Stimulated activated naive CD8-positive, alpha-beta T cell treated with anti-CD3 and anti-CD28 coated beads, Interleukin-15, Interleukin-2, amounts not matched to agents 100 ng/mL and 50 ng/mL, for 24 hours (primary cell): Measurements from ENCODE around the gene IL1RAPL1.

Experiments used
- H3K27ac Mint-ChIP-seq: one replicate; pipeline ENCODE4 v1.8.0; 2021; ENCODE audit warnings: mild to moderate bottlenecking, mixed read lengths
- H3K27me3 Mint-ChIP-seq: one replicate; pipeline ENCODE4 v1.8.0; 2021; ENCODE audit warnings: mixed read lengths
- H3K36me3 Mint-ChIP-seq: one replicate; pipeline ENCODE4 v1.8.0; 2021; ENCODE audit warnings: low read depth, mixed read lengths
- H3K4me1 Mint-ChIP-seq: one replicate; pipeline ENCODE4 v1.8.0; 2021; ENCODE audit warnings: low read depth, mixed read lengths
- H3K4me3 Mint-ChIP-seq: one replicate; pipeline ENCODE4 v1.8.0; 2021; ENCODE audit warnings: mild to moderate bottlenecking, mixed read lengths
- H3K9me3 Mint-ChIP-seq: one replicate; pipeline ENCODE4 v1.8.0; 2021; ENCODE audit warnings: mixed read lengths

The IL1RAPL1 gene

DNA sequence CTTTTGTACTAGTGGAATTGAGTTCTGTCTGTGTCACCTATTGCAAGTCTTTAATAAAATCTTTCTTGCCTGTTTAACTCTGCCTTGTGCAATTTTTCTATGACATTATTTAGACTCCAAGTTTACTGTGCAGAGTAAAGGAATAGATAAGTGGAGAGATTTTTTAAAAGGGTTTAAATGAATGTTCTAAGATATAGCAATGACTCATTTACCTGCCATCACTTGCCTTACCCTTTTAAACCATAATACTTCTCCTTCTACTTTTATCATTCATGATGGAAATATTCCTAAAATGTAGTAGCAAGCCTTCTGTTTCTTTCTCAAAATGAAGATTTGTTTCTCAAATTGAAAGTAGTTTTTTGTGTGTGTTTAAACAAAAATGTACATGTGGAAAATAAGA is 845.3 kb downstream of the IL1RAPL1 start:
- Mint-ChIP-seq H3K27me3 (no peaks in the 10 kb centered on the region), H3K4me3 (no peak overlapping the region), H3K27ac (no peak overlapping the region), H3K36me3 (no peaks in the 10 kb centered on the region), H3K4me1 (no peaks in the 10 kb centered on the region), H3K9me3 (peaks cover 4% of the 10 kb centered on the region)

DNA sequence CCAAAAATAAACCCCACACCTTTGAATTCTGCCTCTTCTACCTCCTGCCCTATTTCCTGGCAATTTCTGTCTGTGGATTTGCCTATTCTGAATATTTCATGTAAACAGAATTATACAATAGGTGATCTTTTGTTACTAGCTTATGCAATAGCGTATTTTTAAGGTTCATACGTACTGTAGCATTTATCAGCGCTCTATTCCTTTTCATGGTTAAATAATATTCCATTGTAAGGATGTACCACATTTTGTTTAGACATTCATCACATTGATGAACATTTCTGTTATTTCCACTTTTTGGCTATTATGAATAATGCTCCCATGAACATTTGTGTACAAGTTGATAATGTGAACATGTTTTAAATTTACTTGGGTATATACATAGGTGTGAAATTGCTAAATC is 847.7 kb downstream of the IL1RAPL1 start:
- Mint-ChIP-seq H3K4me3 (no peak overlapping the region), H3K27me3 (no peaks in the 10 kb centered on the region), H3K36me3 (no peaks in the 10 kb centered on the region), H3K9me3 (peaks cover 4% of the 10 kb centered on the region), H3K27ac (no peak overlapping the region), H3K4me1 (no peaks in the 10 kb centered on the region)

DNA sequence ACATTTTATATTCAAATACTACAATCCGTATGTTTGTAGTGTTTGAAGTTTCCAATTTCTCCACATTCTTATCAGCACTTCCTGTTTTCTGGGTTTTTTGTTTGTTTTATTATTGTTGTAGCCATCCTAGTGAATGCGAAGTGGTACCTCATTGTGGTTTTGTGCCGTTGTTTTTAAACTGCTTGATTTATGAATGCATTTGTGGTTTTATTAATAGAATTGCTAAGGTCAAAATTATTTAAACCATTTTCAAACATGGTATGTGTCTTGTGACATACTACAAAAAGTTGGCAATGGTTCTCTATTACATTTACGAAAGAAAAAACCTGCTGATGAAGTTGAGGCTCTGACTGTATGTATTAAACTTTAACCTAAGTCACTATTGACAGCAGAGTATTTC is 848.1 kb downstream of the IL1RAPL1 start:
- Mint-ChIP-seq H3K4me3 (no peak overlapping the region), H3K27ac (no peak overlapping the region), H3K4me1 (no peaks in the 10 kb centered on the region), H3K27me3 (no peaks in the 10 kb centered on the region), H3K36me3 (no peaks in the 10 kb centered on the region), H3K9me3 (peaks cover 4% of the 10 kb centered on the region)

DNA sequence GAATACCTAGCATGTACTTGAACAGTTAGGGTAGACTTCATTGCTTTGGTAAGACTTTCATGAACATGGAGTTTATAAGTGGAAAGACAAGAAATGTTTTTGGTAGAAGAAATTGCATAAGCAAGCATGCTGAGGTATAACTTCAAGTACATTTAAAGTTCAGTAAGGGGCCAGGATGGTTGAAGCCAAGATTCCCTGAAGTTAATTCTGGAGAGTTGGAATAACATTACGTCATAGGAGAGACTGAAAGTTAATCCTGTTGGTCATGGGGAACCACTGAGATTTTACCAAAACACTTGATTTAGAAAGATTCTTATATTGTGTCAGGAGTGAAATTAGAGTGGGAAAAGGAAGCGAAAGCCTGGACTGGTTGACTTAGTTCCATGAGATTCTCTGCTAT is 860.6 kb downstream of the IL1RAPL1 start:
- no peaks in the 10 kb centered on the region for H3K9me3 Mint-ChIP-seq
- H3K36me3 Mint-ChIP-seq, result no peaks in the 10 kb centered on the region
- H3K4me1 Mint-ChIP-seq, result no peaks in the 10 kb centered on the region
- no peak overlapping the region for H3K27ac Mint-ChIP-seq
- no peak overlapping the region for H3K4me3 Mint-ChIP-seq
- H3K27me3 Mint-ChIP-seq, result no peaks in the 10 kb centered on the region

DNA sequence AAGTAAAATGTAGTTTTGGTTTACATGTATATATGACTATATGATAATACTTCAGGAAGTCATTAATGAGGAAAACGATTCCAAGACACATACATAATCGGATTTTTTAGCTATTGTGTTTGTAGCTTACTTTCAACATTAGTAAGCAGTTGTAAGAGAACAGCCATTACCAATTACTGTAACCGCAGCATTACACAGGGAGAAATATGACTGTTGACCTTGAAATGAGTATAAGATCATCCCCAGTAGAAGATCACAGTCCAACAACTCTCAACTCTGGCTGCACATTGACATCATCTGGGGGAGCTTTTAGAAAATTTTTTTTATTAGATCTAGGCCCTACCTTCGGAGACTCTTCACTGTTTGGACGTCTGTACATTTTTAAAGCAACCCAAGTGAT is 866.1 kb downstream of the IL1RAPL1 start:
- Mint-ChIP-seq H3K4me3 (no peak overlapping the region), H3K4me1 (no peaks in the 10 kb centered on the region), H3K9me3 (no peaks in the 10 kb centered on the region), H3K27ac (no peak overlapping the region), H3K27me3 (no peaks in the 10 kb centered on the region), H3K36me3 (no peaks in the 10 kb centered on the region)

DNA sequence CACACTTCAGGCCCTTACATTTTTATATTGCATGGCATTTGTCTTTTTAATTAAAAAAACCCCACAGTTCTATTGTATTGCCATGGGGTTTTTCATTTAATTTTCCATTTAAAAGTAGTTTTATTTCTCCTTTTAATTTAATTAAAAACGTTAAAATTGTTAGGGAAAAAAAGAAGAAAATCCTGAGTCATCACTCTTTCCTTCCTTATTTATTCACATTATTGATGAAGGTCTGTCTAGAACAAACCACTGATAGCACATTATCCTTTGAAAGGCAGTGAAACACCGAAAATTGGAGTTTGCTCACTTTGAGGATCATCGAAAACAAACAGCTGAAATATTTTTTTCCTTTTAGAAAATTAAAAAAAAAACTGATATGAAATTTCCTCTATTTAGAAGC is 868.5 kb downstream of the IL1RAPL1 start:
- no peaks in the 10 kb centered on the region for H3K9me3 Mint-ChIP-seq
- no peak overlapping the region for H3K27ac Mint-ChIP-seq
- H3K36me3 Mint-ChIP-seq, result no peaks in the 10 kb centered on the region
- H3K4me1 Mint-ChIP-seq, result no peaks in the 10 kb centered on the region
- no peak overlapping the region for H3K4me3 Mint-ChIP-seq
- no peaks in the 10 kb centered on the region for H3K27me3 Mint-ChIP-seq

DNA sequence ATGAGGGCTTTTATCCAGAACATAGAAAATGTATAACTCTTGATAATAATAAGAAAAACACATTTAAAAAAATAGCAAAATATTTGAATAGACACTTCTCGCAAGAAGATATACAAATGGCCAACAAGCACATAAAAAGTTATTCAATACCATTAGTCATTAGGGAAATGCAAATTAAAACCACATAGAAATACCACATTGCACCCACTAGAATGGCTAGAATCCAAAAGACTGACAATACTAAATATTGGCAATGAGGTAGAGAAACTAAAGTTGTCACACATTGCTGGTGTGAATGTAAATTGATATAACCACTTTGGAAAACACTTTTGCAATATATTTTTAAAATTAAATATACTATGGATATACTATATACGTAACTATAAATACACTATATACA is 873.8 kb downstream of the IL1RAPL1 start:
- no peaks in the 10 kb centered on the region for H3K36me3 Mint-ChIP-seq
- H3K4me3 Mint-ChIP-seq, result no peak overlapping the region
- no peaks in the 10 kb centered on the region for H3K4me1 Mint-ChIP-seq
- H3K27ac Mint-ChIP-seq, result no peak overlapping the region
- H3K9me3 Mint-ChIP-seq, result no peaks in the 10 kb centered on the region
- no peaks in the 10 kb centered on the region for H3K27me3 Mint-ChIP-seq

DNA sequence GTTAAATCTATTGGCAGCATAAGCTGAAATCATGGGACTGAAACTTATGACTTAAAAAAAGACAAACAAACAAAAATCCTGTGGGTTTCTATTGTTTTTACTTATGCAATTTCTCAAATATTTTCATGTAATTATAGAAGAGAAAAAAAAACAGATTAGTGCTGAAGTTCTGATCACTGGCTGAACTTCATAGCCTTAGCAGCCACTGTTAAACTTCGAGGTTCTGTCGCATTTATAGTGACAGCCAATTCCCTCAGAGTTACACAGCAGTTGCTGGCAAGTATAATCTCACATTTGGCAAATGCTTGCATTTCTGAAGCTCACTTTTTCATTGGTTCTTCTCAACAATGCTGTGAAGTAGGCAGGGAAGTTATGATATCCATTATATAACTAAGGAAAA is 879.2 kb downstream of the IL1RAPL1 start:
- no peaks in the 10 kb centered on the region for H3K36me3 Mint-ChIP-seq
- no peaks in the 10 kb centered on the region for H3K4me1 Mint-ChIP-seq
- no peaks in the 10 kb centered on the region for H3K9me3 Mint-ChIP-seq
- no peak overlapping the region for H3K27ac Mint-ChIP-seq
- no peak overlapping the region for H3K4me3 Mint-ChIP-seq
- H3K27me3 Mint-ChIP-seq, result no peaks in the 10 kb centered on the region

DNA sequence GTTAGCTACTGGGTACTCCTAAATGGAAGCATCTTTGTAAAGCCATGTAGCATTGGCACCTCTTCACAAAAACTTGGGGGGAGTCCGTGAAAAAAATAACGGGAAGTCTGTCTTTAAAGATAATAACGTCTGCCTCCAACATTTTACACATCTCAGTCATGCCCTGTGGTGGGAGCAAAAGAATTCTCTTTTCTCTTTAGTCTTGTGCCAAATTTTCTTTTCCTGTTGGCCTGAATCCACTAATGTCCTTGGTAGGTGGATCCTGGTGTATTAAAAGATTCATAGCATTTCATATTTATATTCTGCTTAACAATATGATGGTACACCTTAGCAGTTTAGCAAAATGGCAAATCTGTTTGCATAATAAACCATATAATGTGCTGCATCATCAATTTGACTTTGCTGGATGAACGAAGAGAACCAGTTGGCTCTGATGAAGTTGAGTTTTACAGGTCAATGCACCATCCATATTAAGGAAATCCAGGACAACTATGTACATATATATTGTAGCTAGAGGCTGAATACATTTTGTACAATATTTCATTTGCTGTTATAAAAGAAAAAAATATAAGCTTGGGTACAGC is 881.8 kb downstream of the IL1RAPL1 start:
- Mint-ChIP-seq H3K4me3 (no peak overlapping the region), H3K4me1 (no peaks in the 10 kb centered on the region), H3K27me3 (no peaks in the 10 kb centered on the region), H3K36me3 (no peaks in the 10 kb centered on the region), H3K9me3 (no peaks in the 10 kb centered on the region), H3K27ac (no peak overlapping the region)

DNA sequence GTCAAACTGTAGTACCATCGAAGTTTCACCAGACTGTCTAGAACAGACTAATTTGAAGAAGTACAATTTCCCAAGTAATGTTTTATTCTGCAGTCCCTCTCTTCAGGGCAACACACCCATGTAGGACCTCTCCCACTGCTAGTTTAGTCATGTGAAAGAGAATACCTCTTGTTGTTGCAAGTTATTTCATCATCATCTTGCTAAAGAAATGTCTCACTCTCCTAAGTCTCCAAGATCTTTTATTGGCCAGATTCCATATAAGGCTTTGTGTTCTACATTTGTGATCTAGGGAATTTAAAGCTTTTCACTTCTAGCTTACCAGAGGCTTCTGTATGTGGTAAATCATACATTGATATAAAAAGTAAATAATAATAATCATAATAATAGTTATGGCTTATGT is 882.8 kb downstream of the IL1RAPL1 start:
- H3K36me3 Mint-ChIP-seq, result no peaks in the 10 kb centered on the region
- no peaks in the 10 kb centered on the region for H3K9me3 Mint-ChIP-seq
- no peak overlapping the region for H3K4me3 Mint-ChIP-seq

DNA sequence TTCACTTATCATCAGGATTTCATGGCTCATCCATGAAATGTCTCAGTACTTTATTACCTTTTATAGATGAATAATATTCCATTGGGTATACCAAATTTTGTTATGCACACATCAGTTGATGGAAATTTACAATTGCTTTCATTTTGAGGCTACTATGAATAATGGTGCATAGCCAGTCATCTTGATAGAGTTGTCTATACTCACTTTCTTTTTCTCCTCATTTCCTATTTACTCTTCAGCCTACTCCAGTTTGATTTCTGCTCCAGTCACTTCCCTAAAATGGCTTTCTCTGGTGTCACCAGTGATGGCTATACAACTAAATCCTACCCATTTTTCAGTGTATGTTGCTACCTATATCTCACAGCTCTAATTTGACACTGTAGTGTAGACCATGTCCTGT is 884.6 kb downstream of the IL1RAPL1 start:
- Mint-ChIP-seq H3K4me3 (no peak overlapping the region), H3K9me3 (no peaks in the 10 kb centered on the region), H3K27me3 (no peaks in the 10 kb centered on the region), H3K4me1 (no peaks in the 10 kb centered on the region), H3K27ac (no peak overlapping the region), H3K36me3 (no peaks in the 10 kb centered on the region)

More for the DNA sequence above, 882.8 kb downstream of the IL1RAPL1 start:
- Mint-ChIP-seq H3K27ac (no peak overlapping the region), H3K4me1 (no peaks in the 10 kb centered on the region), H3K27me3 (no peaks in the 10 kb centered on the region)

DNA sequence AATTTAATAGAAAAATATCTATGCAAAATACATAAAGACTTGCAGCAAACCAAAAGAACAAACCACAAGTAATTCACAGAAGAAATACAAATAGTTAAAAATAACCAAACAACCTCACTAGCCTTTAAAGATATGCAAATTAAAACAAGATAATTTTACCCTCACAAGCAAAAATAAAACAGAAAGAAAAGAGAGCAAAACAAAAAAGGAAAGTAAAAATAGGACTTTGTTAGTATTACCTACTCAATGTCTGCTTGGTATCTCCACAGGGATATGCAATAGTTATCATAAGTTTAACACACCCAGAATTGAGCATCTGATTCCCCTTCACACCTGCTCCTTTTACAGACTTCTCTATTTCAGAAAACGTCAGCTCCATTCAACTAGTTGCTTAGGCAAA is 890.6 kb downstream of the IL1RAPL1 start:
- H3K27me3 Mint-ChIP-seq, result no peaks in the 10 kb centered on the region
- no peaks in the 10 kb centered on the region for H3K4me1 Mint-ChIP-seq
- H3K9me3 Mint-ChIP-seq, result no peaks in the 10 kb centered on the region
- no peak overlapping the region for H3K27ac Mint-ChIP-seq
- H3K36me3 Mint-ChIP-seq, result no peaks in the 10 kb centered on the region
- no peak overlapping the region for H3K4me3 Mint-ChIP-seq

DNA sequence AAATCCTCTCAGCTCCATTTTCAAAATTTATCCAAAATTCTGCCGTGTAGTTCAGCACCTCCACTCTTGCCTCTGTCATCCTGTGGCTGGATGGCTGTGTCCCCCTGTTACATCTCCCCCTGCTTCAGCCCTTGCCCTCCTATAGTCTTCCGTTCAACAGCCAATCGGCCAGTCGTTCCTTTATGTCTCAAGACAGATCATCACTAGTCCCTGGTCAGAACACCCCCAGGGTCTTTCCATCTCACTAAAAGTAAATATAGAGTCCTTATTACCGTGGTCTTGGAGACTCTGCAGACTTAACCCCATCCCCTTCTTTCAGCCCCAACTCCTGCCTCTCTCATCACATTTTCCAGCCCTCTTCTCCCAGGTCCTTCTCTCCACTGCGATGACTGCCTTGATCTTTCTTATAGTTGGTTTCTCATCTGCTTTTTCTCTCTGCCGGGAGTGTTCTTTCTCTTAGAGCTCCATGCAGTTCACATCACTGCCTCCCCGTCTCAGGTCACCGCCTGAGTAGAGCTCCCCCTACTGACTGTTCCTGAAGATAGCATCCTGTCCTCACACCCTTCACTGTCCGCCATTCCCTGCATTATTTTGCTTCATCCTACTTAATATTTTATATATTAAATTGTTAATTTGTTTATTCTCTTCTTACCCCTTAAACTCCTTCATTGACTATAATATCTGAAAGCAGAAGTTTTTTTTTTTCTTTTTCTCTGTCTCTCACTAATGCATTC is 891.3 kb downstream of the IL1RAPL1 start:
- H3K36me3 Mint-ChIP-seq, result no peaks in the 10 kb centered on the region

DNA sequence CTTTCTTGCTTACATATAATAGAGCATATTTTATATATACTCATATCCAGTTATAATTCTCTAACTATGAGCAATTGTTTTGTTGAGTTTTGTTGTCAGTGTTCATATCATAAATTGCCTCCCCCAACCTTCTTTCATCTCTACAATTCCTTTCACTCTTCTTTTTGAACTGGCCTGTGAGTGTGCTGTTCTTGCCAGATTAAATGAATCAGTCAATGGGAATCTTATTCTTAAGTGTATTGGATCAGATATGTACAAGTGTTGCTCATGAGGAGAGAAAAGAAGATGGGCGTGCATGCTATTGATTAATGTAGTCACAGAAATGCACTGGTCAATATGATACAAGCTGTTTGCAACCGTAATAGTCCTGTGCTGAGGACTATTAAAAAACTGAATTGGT is 900.0 kb downstream of the IL1RAPL1 start:
- no peaks in the 10 kb centered on the region for H3K36me3 Mint-ChIP-seq
- no peaks in the 10 kb centered on the region for H3K27me3 Mint-ChIP-seq
- no peak overlapping the region for H3K27ac Mint-ChIP-seq
- H3K4me3 Mint-ChIP-seq, result no peak overlapping the region
- H3K4me1 Mint-ChIP-seq, result no peaks in the 10 kb centered on the region
- no peaks in the 10 kb centered on the region for H3K9me3 Mint-ChIP-seq

More for the DNA sequence above, 891.3 kb downstream of the IL1RAPL1 start:
- H3K27me3 Mint-ChIP-seq, result no peaks in the 10 kb centered on the region
- no peak overlapping the region for H3K4me3 Mint-ChIP-seq
- no peaks in the 10 kb centered on the region for H3K9me3 Mint-ChIP-seq
- no peaks in the 10 kb centered on the region for H3K4me1 Mint-ChIP-seq
- H3K27ac Mint-ChIP-seq, result no peak overlapping the region

DNA sequence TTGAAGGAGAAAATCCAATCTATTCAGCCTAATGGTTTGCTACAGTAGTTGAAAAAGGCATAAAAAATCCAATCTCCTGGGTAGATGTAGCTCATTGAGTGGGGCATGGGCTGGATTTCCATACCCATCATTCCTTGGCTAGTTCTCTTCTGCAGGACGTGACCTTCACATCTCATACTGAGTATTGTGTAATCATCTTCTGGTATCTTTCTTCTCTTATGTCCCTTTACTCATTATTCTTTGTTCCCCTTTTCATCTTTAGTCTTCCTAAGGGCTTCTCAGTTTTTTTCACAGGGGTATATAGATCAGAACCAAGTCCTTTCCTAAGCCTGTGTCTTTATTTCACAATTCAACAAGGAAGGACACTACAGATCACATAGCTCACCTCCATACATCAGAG is 900.5 kb downstream of the IL1RAPL1 start:
- Mint-ChIP-seq H3K4me1 (no peaks in the 10 kb centered on the region), H3K27me3 (no peaks in the 10 kb centered on the region), H3K36me3 (no peaks in the 10 kb centered on the region), H3K9me3 (no peaks in the 10 kb centered on the region), H3K4me3 (no peak overlapping the region), H3K27ac (no peak overlapping the region)

DNA sequence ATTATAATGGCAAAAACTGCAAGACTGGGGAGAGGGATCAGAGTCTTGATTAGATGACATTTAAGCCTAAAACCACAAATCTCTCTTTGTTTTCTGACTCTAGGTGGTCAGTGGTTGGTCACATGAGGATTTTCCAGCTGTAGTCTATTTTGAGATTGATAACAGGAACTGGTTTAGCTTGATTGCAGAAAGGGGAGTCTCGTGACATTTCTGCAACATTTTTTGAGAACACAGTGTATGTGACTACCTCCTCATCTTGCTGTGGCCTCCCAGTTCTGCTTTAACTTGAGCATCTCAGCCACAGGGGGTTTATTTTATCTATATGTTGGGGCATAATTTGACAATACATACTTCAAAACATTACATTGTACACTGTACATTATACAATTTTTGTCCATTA is 901.7 kb downstream of the IL1RAPL1 start:
- Mint-ChIP-seq H3K27ac (no peak overlapping the region), H3K27me3 (no peaks in the 10 kb centered on the region), H3K36me3 (no peaks in the 10 kb centered on the region), H3K4me3 (no peak overlapping the region), H3K9me3 (no peaks in the 10 kb centered on the region), H3K4me1 (no peaks in the 10 kb centered on the region)
